Hippocampal formation (tissue), 2 donors: Measurements from ENCODE around the gene EXOC6.

ENCODE experiments used
- DNase-seq, 2 donors: peaks; one replicate each; lab custom pipeline; 2025; lab: John Stamatoyannopoulos, UW

EXOC6 gene

GRCh38 chr10:92848441-92849233, at the start of gene EXOC6:
Gene EXOC6, plus strand, starts transcription at chr10:92848520. Its CDS starts 14 bp downstream, at chr10:92848534.
- peak; percentile 58 to 71 for DNase-seq

GRCh38 chr10:92799568-92799967, 48.8 kb upstream of the EXOC6 start:
- DNase-seq: no peak

DNA sequence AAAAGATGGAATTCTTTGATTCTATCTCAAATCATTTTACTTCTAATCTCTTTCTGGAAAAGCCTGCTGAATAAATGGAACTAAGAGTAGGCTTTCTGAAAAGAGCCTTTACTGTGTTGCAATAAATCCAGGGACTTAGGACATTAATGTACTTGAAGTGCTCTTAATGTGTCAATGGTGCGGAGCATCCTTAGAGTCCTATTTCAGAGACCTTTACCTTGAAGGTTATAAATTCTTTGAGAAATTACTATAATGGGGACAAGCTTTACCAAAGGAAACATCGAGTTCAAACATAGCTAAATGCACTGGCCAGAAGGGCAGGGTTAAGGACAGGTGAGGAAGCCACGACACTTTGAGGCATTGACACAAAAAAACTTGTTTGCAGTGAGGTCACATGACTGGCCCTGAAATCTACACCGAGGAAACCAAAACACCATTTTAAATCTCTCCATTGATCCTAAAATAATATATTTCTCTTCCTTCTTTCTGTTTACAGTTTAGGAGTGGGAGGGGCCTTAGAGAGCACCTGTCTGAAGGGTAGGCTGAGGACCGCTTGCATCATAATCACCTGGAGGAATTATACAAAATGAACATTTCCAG, 48.1 kb upstream of the EXOC6 start:
- DNase-seq: no peak

DNA sequence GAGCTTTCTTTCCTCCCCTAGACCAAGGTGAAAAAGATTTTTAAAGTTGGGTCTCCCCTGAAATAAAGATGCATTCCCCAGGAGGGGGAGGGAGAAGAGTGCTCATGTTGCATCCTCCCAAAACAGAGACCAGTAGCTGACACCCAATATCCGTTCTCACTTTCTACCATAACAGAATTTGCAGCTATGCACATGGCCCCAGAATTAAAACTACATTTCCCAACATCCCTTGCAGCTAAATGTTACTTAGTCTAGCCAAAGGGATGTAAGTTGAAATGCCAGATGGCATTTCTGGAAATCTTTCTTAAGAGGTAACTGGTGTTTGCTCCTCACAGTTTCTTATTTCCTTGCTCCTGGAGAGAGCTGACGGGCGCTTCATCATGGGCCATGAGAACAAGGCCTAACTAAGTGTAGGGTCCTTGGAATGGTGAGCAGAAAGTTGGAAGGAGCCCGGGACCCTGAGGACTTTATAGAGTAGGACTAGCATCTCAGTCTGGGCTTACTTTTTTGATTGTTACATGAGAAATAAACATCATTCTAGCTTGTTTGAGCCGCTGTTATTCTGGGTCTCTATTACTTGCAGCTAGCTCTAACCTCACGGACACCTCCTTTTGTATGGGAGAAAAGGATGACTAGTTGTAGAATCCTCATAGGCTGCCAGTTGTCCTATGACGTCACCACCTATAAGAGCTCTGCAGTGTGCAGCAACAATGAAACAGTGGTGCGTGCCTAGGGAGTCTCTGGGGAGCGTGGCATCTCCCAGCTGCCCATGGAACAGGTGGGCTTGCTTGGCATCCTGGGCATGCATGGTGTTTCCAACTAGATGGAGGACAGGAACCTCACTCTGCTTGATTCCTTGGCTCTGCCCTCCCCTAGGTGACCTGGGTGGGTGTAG, 46.1 kb upstream of the EXOC6 start:
- no peak for DNase-seq

DNA sequence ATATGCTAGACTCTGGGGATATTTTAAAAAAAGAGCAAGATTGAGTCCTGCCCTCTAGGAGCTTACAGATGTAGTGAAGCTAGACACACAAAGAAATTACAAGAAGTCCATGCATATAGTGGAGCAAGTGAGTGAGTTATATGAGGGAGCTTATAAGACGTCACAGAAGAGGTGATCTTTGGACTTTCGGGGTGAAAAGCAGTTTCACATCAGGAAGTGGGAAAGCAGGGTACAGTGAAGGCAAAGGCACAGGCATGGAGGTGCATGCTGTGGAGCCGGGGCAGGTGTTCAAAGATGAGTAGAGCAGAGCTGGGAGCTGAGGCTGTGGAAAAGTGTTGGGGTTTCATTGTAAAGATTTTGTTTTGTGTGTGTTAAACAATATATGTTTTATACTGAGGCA, 38.5 kb upstream of the EXOC6 start:
- DNase-seq: no peak

- DNase-seq: no peak
Observed at GRCh38 chr10:92810934-92811532, 37.3 kb upstream of the EXOC6 start.

DNA sequence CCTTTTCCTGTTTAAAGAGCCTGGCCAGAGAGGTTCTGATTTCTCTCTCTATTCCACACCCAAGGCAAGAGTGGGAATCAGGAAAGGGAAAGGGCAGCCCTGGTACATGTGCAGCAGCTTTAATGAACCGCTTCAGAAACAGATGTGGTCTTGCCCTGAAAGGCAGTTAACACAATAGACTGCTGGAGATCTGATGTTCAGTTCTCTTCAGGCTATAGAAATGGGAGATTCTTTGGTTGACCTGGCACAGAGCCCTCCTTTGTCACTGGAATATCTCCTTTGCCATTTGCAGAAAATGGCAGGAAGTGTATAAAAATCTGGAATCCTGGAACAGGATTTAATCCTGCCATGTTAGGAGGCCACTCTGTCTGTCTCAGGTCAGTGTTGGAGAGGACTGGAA, 36.3 kb upstream of the EXOC6 start:
- DNase-seq: no peak

GRCh38 chr10:92813979-92814378, 34.3 kb upstream of the EXOC6 start:
- no peak for DNase-seq

GRCh38 chr10:92814790-92815189, 33.5 kb upstream of the EXOC6 start:
- no peak for DNase-seq

DNA sequence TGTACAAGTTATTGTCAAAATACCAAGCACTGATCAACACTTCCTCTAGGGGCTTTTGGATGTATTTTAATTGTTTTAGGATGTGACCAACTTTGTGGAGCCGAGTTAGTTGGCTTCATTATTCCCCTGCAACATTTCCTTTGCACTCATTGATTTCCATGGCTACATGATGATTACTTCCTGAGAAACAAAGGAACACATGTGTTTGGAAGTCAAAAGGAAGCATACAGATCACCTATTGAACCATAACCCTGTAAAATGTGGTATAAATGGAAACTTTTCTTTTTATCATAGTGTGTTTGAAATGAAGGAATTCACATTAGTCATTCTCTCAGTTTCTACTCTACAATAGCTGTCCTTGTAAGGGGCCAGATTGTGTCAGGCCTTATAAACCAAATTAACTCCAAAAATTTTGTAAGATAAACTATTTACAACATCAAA, 32.2 kb upstream of the EXOC6 start:
- DNase-seq: no peak

DNA sequence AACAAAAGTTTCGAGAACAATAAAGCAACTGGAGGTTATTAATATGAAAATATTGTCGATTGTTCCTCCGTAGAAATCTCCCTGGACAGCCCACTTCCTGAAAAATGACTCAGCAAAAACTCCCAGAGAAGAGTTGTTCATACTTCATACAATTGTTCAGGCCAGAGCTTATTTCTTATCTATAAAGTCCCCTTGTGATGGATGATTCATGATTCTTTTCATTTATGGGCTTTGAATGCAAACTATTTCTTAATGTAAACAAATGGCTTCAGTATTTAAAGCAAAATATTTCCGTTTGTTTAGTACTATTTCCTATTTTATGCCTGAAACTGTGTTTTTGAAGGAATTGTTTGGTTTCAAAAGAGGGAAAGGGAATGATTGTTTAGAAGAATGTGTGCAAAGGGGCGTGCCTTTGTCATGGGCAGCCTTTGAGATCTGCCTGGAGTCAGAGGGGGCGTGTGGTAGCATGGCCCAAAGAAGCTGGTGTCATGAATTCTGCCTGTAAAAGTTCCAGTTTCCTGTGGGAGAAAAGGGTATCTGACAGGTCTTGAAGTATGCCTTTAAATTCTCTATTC, 26.2 kb upstream of the EXOC6 start:
- no peak for DNase-seq

GRCh38 chr10:92822964-92823363, 25.4 kb upstream of the EXOC6 start:
- DNase-seq: no peak

DNA sequence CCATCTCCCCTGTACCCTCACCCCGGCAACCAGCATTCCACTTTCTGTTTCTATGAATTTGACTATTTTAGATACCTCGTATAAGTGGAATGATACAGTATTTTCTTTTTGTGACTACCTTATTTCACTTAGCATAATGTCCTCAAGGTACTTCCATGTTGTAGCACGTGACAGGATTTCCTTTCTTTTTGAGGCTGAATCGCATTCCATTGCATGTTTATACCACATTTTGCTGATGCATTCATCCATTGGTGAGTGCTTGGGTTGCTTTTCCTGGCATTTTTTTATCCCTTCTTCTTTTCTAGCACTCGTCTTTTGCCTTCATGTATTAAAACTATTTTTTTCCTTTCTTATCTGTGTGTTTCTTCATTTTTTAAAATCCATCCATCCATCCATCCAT, 22.3 kb upstream of the EXOC6 start:
- DNase-seq: no peak

GRCh38 chr10:92826504-92826903, 21.8 kb upstream of the EXOC6 start:
- DNase-seq: no peak

GRCh38 chr10:92829042-92829785, 19.1 kb upstream of the EXOC6 start:
- no peak for DNase-seq

DNA sequence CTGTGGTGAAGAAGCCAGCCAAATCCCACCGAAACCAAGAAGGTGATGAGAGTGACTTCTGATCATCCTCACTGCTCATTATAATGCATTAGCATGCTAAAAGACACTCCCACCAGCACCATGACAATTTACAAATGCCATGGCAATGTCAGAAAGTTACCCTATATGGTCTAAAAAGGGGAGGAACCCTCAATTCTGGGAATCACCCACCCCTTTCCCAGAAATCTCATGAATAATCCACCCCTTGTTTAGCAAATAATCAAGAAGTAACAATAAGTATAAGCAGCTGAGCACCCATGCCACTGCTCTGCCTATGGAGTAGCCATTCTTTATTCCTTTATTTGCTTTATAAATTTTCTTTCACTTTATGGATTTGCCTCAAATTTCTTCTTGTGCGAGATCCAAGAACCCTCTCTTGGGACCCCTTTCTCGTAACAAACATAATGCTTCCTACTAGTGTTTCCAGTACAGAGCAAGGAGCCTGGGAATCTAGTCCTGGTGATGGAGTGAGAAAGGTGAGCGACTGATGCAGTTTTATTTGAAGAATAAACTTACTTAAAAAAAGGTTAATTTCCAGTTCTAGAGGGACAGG, 18.4 kb upstream of the EXOC6 start:
- no peak for DNase-seq

DNA sequence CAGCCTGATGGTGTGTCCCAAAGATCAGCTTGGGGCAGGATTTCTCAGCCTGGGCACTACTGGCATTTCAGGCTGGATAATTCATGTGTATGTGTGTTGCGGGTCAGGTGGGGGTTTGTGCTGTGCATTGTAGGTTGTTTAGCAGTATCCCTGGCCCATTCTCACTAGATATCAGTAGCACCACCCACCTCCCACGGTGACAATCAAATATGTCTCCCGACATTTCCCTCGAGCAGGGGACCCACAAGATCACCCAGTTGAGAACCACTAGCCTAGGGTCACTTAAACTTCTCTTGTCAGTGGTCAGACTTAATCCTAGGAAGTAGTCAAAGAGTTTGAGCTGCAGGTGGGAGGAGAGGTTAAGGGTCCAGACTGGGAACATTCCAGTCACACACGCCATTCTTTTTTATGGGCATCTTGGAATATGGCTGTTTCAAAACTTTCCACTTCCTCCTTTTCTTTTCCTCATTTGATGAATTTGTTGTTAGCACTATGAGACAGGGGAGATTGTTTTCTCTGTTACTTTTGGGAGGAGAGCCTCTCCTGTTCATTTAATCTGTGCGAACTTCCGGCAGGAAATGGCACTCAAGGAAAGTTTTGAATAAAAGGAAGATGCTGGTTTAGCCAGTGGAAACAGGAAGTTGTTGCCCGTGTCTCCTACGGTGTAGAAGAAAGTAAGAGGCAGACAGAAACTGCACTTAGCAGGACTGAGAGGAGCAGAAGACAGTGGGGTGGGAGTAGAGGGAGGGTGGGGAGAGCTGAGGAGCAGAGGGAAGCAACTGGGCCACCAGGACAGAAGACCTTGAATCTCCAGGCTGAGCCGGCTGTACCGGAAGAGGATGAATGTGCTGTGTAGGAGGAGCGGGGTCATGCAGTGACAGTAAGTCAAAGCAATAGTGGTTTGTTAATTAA, 17.6 kb upstream of the EXOC6 start:
- DNase-seq: no peak

DNA sequence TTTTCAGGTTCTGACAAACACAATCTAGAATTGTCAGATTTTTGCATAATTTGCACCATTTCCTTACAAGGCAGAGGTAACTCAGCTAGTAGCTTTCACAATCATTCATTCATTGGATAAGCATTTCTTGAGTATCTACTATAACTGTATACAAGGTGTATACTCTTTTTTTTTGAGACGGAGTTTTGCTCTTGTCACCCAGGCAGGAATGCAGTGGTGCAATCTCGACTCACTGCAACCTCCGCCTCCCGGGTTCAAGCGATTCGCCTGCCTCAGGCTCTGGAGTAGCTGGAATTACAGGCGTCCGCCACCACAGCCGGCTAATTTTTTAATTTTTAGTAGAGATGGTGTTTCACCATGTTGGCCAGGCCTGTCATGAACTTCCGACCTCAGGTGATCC, 16.2 kb upstream of the EXOC6 start:
- DNase-seq: no peak

- DNase-seq: no peak
Observed at GRCh38 chr10:92832998-92833650, 15.2 kb upstream of the EXOC6 start.
